H1 (cell line): ENCODE data around the gene KRT27. TPM values are rescaled to one million over a fixed set of nuclear protein-coding genes. Genes with fewer than 3 reads are reported as not detected.

Experiments used
- CTCF ChIA-PET: fragments of 300-600 bp; sonication (Branson Sonifier 250); formaldehyde crosslinking; loops from one replicate; lab custom pipeline; 2021; ENCODE audit not compliant: partially characterized antibody; lab: Charles Lee
- POLR2A ChIA-PET: fragments of 300-600 bp; sonication (Branson Sonifier 250); formaldehyde crosslinking; loops from one replicate; lab custom pipeline; 2021; ENCODE audit warnings: inconsistent platforms; ENCODE audit not compliant: partially characterized antibody; lab: Charles Lee
- DNase-seq, 2 experiments: peaks; one replicate each; pipeline versions ENCODE4 v3.0.0 to v3.0.0-alpha.2; 2010 to 2022; ENCODE audit warnings: low spot score in 2 of 2, low read depth in 1 of 2, mixed read lengths in 1 of 2
- FAIRE-seq: peaks from 2 replicates; lab custom pipeline; 2011; peaks lifted over from hg19 to GRCh38; lab: Jason Lieb, UNC
- H2AFZ ChIP-seq: 2 replicates; pipeline ENCODE4 v1.8.1; 2012; ENCODE audit warnings: low read length, inconsistent platforms
- H2AK5ac ChIP-seq: 2 replicates; pipeline ENCODE4 v1.6.1; 2013; ENCODE audit warnings: low read depth, low read length
- H2BK120ac ChIP-seq: replicated peaks from 2 replicates; pipeline ENCODE3; 2013; ENCODE audit warnings: low read depth, low read length, inconsistent platforms
- H2BK12ac ChIP-seq: 2 replicates; pipeline ENCODE4 v1.6.1; 2013; ENCODE audit warnings: low read depth, low read length
- H2BK15ac ChIP-seq: 2 replicates; pipeline ENCODE4 v1.6.1; 2013; ENCODE audit warnings: low read length
- H2BK20ac ChIP-seq: 2 replicates; pipeline ENCODE4 v1.6.1; 2013; ENCODE audit warnings: low read length
- H2BK5ac ChIP-seq: 2 replicates; pipeline ENCODE4 v1.6.1; 2013; ENCODE audit warnings: low read depth, low read length
- H3K14ac ChIP-seq: 2 replicates; pipeline ENCODE4 v1.6.1; 2013; ENCODE audit warnings: inconsistent platforms; ENCODE audit not compliant: insufficient read length
- H3K18ac ChIP-seq: 2 replicates; pipeline ENCODE4 v1.6.1; 2013; ENCODE audit warnings: low read length; ENCODE audit errors: extremely low read depth
- H3K23ac ChIP-seq: 2 replicates; pipeline ENCODE4 v1.6.1; 2013; ENCODE audit warnings: inconsistent platforms; ENCODE audit not compliant: insufficient read length
- H3K23me2 ChIP-seq: 2 replicates; pipeline ENCODE4 v1.6.1; 2013; ENCODE audit warnings: low read depth, low read length
- H3K27ac ChIP-seq: 2 replicates; pipeline ENCODE4 v1.6.1; 2011; ENCODE audit warnings: low read depth, low read length, inconsistent platforms
- H3K27me3 ChIP-seq, 4 experiments: replicated peaks in 1 of 4; 1 replicate in 1 of 4; 2 replicates in 3 of 4; pipeline versions ENCODE4 v1.6.1 to v1.8.1; 2011 to 2013; ENCODE audit warnings: low read length in 3 of 4, mild to moderate bottlenecking in 3 of 4, inconsistent platforms in 2 of 4, mixed read lengths in 2 of 4, moderate library complexity in 1 of 4; ENCODE audit not compliant: control insufficient read depth in 3 of 4, insufficient read depth in 3 of 4; ENCODE audit errors: extremely low read depth in 1 of 4
- H3K36me3 ChIP-seq, 4 experiments: 2 replicates each; pipeline versions ENCODE4 v1.6.1 to v1.8.1; 2011 to 2013; ENCODE audit warnings: mild to moderate bottlenecking in 4 of 4, low read length in 3 of 4, moderate library complexity in 2 of 4, control low read depth in 1 of 4, inconsistent platforms in 1 of 4; ENCODE audit not compliant: insufficient read depth in 4 of 4, control insufficient read depth in 2 of 4
- H3K4ac ChIP-seq: replicated peaks from 2 replicates; pipeline ENCODE3; 2013; ENCODE audit warnings: low read length, low read depth, mixed read lengths, inconsistent platforms; ENCODE audit not compliant: insufficient read length
- H3K4me1 ChIP-seq, 4 experiments: replicated peaks in 1 of 4; 1 replicate in 1 of 4; 2 replicates in 3 of 4; pipeline versions ENCODE4 v1.6.1 to v1.8.1; 2011 to 2013; ENCODE audit warnings: low read length in 3 of 4, inconsistent platforms in 2 of 4, mixed read lengths in 1 of 4; ENCODE audit not compliant: insufficient read depth in 4 of 4, control insufficient read depth in 3 of 4
- H3K4me2 ChIP-seq, 2 experiments: 2 replicates each; pipeline versions ENCODE4 v1.6.1 to v1.8.1; 2011 to 2013; ENCODE audit warnings: low read depth in 2 of 2, low read length in 2 of 2, control low read depth in 1 of 2, inconsistent platforms in 1 of 2, mild to moderate bottlenecking in 1 of 2; ENCODE audit not compliant: insufficient read depth in 1 of 2
- H3K4me3 ChIP-seq, 4 experiments: fragments of 200-600, 300-600 bp in 1 of 4; sonication (generic), shearing (Covaris generic), sonication (Bioruptor Twin) in 1 of 4; 2 replicates each; pipeline versions ENCODE4 v1.5.1 to v1.8.1; 2011 to 2016; ENCODE audit warnings: low read length in 4 of 4, low read depth in 3 of 4, control low read depth in 2 of 4, inconsistent platforms in 2 of 4, mild to moderate bottlenecking in 2 of 4, mixed read lengths in 1 of 4, moderate library complexity in 1 of 4; ENCODE audit not compliant: insufficient read depth in 2 of 4; ENCODE audit errors: extremely low read depth in 1 of 4
- H3K56ac ChIP-seq: replicated peaks from 2 replicates; pipeline ENCODE3; 2013; ENCODE audit warnings: low read depth, mild to moderate bottlenecking, mixed read lengths, low read length, inconsistent platforms; ENCODE audit not compliant: insufficient read length
- H3K79me1 ChIP-seq: 2 replicates; pipeline ENCODE4 v1.6.1; 2013; ENCODE audit warnings: low read depth, low read length, control low read depth
- H3K79me2 ChIP-seq, 2 experiments: 2 replicates each; pipeline versions ENCODE4 v1.6.1 to v1.8.1; 2012 to 2013; ENCODE audit warnings: low read length in 2 of 2, mild to moderate bottlenecking in 2 of 2, inconsistent platforms in 1 of 2; ENCODE audit not compliant: insufficient read depth in 2 of 2, control insufficient read depth in 1 of 2
- H3K9ac ChIP-seq, 4 experiments: replicated peaks in 1 of 4; 1 replicate in 1 of 4; 2 replicates in 3 of 4; pipeline versions ENCODE4 v1.6.1 to v1.8.1; 2011 to 2013; ENCODE audit warnings: low read depth in 3 of 4, low read length in 3 of 4, control low read depth in 2 of 4, mild to moderate bottlenecking in 2 of 4, moderate library complexity in 2 of 4, inconsistent platforms in 1 of 4; ENCODE audit errors: extremely low read depth in 1 of 4
- H3K9me3 ChIP-seq, 2 experiments: 2 replicates each; pipeline versions ENCODE4 v1.6.1 to v1.8.1; 2012 to 2013; ENCODE audit warnings: mild to moderate bottlenecking in 2 of 2, moderate library complexity in 2 of 2, control low read depth in 1 of 2, inconsistent platforms in 1 of 2, low read depth in 1 of 2, low read length in 1 of 2, mixed read lengths in 1 of 2; ENCODE audit not compliant: insufficient read depth in 2 of 2
- H4K20me1 ChIP-seq, 2 experiments: replicated peaks in 1 of 2; 2 replicates each; pipeline versions ENCODE3 to v1.8.1; 2011 to 2013; ENCODE audit warnings: inconsistent platforms in 2 of 2, low read length in 2 of 2, mild to moderate bottlenecking in 1 of 2; ENCODE audit not compliant: insufficient read depth in 2 of 2, control insufficient read depth in 1 of 2
- H4K5ac ChIP-seq: 2 replicates; pipeline ENCODE4 v1.6.1; 2013; ENCODE audit warnings: low read length, low read depth, mixed read lengths, inconsistent platforms; ENCODE audit not compliant: insufficient read length
- H4K8ac ChIP-seq: 2 replicates; pipeline ENCODE4 v1.8.0; 2013; ENCODE audit warnings: mild to moderate bottlenecking, moderate library complexity, low read length, inconsistent platforms; ENCODE audit not compliant: insufficient read depth; ENCODE audit errors: extremely low read depth
- H4K91ac ChIP-seq: replicated peaks from 2 replicates; pipeline ENCODE3; 2013; ENCODE audit warnings: low read length, mixed read lengths, inconsistent platforms; ENCODE audit not compliant: insufficient read length
- EGR1 ChIP-seq: IDR thresholded peaks from 2 replicates; pipeline ENCODE4 v1.6.1; 2011; ENCODE audit warnings: low read depth, low read length, borderline replicate concordance
- FOSL1 ChIP-seq: IDR thresholded peaks from 2 replicates; pipeline ENCODE4 v1.6.1; 2011; ENCODE audit warnings: mild to moderate bottlenecking, low read depth, low read length, moderate library complexity; ENCODE audit not compliant: insufficient read depth
- HDAC2 ChIP-seq, 2 experiments: fragments of 300-600 bp in 1 of 2; sonication (generic) in 1 of 2; IDR thresholded peaks; 2 replicates each; pipeline ENCODE4 v1.6.1; 2011 to 2012; ENCODE audit warnings: low read depth in 2 of 2, low read length in 2 of 2, mild to moderate bottlenecking in 2 of 2, moderate library complexity in 2 of 2, borderline replicate concordance in 1 of 2, inconsistent platforms in 1 of 2
- POLR2AphosphoS5 ChIP-seq: IDR thresholded peaks from 2 replicates; pipeline ENCODE4 v1.6.1; 2011; ENCODE audit warnings: low read depth, low read length
- TCF12 ChIP-seq: IDR thresholded peaks from 2 replicates; pipeline ENCODE4 v1.6.1; 2011; ENCODE audit warnings: low read depth, mild to moderate bottlenecking, low read length
- WGBS, 2 experiments: shearing (Covaris generic) in 1 of 2; methylation state at CpG; one replicate each; pipeline versions ENCODE4 v1.1.6 to v1.1.7; 2013 to 2015; ENCODE audit warnings: low lambda C conversion rate in 2 of 2, mixed read lengths in 2 of 2, inconsistent platforms in 1 of 2, low coverage in 1 of 2, missing lambda C conversion rate in 1 of 2; ENCODE audit not compliant: insufficient replicate concordance in 2 of 2, insufficient coverage in 1 of 2, insufficient read length in 1 of 2; ENCODE audit errors: extremely low coverage in 1 of 2, missing lambda C conversion rate in 1 of 2; 5-methylcytosine and 5-hydroxymethylcytosine counted together
- polyA plus RNA-seq, 7 experiments: library from polyadenylated mRNA; depleted of rRNA in 3 of 7; stranded (reverse) in 5 of 7; unstranded in 2 of 7; fragments of >200 nt in 5 of 7; fragments of 200-250 nt in 2 of 7; gene quantifications; 1 replicate in 5 of 7; 2 replicates in 1 of 7; 4 replicates in 1 of 7; pipeline versions ENCODE4 v1.2.1 to v1.2.3, GENCODE V29; 2011 to 2013; ENCODE audit warnings: missing spikeins in 2 of 7, mixed read lengths in 2 of 7
- total RNA-seq: library from RNA; stranded (reverse); fragmentation: NEBNext Ultra II Directional; extraction: Animal tissue kit (Norgen Biotek cat#: 25700); gene quantifications from 2 replicates; pipeline ENCODE4 v1.2.1, GENCODE V29; 2021
- TF ChIP-seq, protein P1 (sequence below): IDR thresholded peaks from 2 replicates; pipeline ENCODE4 v1.6.1; 2012; ENCODE audit warnings: inconsistent platforms

KRT27 gene
- total and polyA plus RNA-seq, 2 of the 8 experiments (the other 6 are each of a cell fraction or from before 2014, with no cell fraction given) = not detected

GRCh38 chr17:40810494-40810893 is 28.1 kb upstream of the KRT27 start:
- no peak for TF ChIP-seq EGR1
- TF ChIP-seq HDAC2 (IDR thresholded peaks at IDR 0.05; ENCODE audit: borderline replicate concordance in 1 of 2, low read depth in 2 of 2, low read length in 2 of 2) = no peak
- TF ChIP-seq, protein P1, sequence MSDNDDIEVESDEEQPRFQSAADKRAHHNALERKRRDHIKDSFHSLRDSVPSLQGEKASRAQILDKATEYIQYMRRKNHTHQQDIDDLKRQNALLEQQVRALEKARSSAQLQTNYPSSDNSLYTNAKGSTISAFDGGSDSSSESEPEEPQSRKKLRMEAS = no peak
- TF ChIP-seq FOSL1 = no peak
- no peak for TF ChIP-seq TCF12
- TF ChIP-seq POLR2AphosphoS5 = no peak
- WGBS, 2 experiments = 80% methylated on average over 6 of the region's 6 CpGs; no CpG with 5 or more reads in 1 of the 2 experiments
- no peak overlapping the region for H2AFZ ChIP-seq
- no peak overlapping the region for H2BK12ac ChIP-seq
- no peak overlapping the region for H3K56ac ChIP-seq
- ChIA-PET CTCF (interaction anchor here (1.5 kb wide), 1 partner anchor 738 kb away, joined by 4 read pairs; no protein-coding TSS in a partner anchor), POLR2A (no interaction called here)
- no peak overlapping the region for H3K4ac ChIP-seq
- H3K9ac ChIP-seq = no peak overlapping the region
- no peak overlapping the region for H4K8ac ChIP-seq
- H3K27me3 ChIP-seq = no peaks in the 10 kb centered on the region; a peak in 2 of 7 replicates
- no peaks in the 10 kb centered on the region for H3K36me3 ChIP-seq
- no peaks in the 10 kb centered on the region for H3K9me3 ChIP-seq
- no peak overlapping the region for H3K18ac ChIP-seq
- H3K79me1 ChIP-seq = no peaks in the 10 kb centered on the region
- no peak overlapping the region for H3K14ac ChIP-seq
- no peak for DNase-seq
- H3K4me1 ChIP-seq = no peaks in the 10 kb centered on the region
- no peak overlapping the region for H3K27ac ChIP-seq
- no peak overlapping the region for H2AK5ac ChIP-seq
- no peak overlapping the region for H2BK20ac ChIP-seq
- H3K79me2 ChIP-seq = no peaks in the 10 kb centered on the region
- H3K23ac ChIP-seq = no peak overlapping the region
- FAIRE-seq = no peak
- no peak overlapping the region for H2BK120ac ChIP-seq
- H4K20me1 ChIP-seq = no peaks in the 10 kb centered on the region
- no peak overlapping the region for H2BK15ac ChIP-seq
- H3K23me2 ChIP-seq = no peaks in the 10 kb centered on the region
- H4K5ac ChIP-seq = no peak overlapping the region
- no peak overlapping the region for H3K4me2 ChIP-seq
- H2BK5ac ChIP-seq = no peak overlapping the region
- H4K91ac ChIP-seq = no peak overlapping the region
- no peak overlapping the region for H3K4me3 ChIP-seq
